ENCODE data around the gene EXOC2.

Gene EXOC2

DNA sequence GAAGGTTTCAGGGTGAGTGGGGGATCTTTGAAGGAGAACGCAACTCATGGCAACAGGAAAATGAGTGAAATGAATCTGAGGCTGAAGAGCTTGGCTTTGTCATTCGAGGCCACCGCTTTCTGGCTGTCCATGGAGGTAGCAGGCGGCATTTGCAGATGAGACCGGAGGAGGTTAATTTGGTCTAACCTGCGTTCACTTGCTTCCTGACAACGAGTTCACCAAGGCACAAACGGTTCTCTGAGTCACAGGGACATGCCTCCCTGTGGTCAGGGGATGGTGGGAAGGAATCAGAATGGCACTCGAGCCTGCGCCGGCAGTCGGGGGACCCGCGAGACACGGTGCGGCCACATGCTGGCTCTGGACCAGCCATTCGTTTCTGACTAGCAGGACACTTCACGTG, 226.4 kb downstream of the EXOC2 start:
- no peak for DNase-seq (ENCODE audit: low read depth in 2 of 2)

DNA sequence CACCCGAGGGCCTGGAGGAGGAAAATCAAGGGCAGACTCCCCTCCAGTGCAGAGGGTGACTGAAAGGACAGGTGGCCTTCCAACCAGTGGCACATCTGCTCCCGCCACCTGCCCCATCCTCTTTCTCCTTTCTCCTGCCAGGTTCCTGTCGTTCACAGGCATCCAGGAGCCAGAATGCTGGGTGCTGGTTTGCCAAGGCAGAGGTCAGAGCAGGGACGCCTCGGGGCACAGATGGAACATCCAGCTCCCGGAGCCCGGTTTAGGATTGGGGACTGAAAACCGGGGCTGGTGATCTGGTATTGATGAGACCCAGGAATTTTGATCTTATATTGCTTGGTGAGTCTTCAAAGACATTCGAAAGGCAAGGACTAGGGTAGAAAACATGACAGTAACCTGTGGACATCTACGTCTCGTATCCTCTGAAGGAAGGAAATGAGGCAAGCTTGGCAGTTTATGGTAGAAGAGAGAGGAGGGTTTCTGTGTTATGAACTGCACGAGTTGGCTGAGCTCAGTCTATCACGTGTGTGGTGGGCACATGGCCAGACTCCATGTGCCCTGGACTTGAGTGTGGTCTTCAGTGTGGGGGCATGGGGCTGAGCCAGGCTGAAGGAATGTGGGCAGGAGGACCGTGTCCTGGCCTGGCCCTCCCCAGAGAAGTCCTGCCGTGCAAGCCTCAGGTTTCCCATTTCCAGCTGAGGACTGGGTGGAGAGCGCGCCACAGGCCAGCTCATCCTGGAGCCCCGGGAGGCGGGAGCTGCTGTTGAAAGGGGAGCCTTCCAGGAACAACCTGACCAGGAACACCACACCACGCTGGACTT, 227.2 kb downstream of the EXOC2 start:
- no peak for DNase-seq (ENCODE audit: low read depth in 2 of 2)

DNA sequence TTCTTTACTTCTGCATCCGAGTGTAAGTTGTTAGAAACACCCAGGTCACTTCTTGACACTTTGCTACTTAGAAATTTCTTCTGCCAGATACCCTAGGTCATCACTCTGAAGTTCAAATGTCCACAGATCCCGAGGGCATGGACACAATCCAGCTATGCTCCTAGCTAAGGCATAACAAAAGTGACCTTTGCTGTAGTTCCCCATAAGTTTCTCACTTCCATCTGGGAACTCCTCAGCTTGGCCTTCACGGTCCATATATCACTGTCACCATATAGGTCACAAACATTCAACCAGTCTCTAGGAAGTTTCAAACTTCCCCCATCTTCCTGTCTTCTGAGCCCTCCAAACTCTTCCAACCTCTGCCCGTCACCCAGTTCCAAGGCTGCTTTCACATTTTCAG, 236.1 kb downstream of the EXOC2 start:
- no peak for DNase-seq (ENCODE audit: low read depth in 2 of 2)

- no peak for DNase-seq (ENCODE audit: low read depth in 2 of 2)
Measured at GRCh38 chr6:456358-456867, 236.5 kb downstream of the EXOC2 start.

DNA sequence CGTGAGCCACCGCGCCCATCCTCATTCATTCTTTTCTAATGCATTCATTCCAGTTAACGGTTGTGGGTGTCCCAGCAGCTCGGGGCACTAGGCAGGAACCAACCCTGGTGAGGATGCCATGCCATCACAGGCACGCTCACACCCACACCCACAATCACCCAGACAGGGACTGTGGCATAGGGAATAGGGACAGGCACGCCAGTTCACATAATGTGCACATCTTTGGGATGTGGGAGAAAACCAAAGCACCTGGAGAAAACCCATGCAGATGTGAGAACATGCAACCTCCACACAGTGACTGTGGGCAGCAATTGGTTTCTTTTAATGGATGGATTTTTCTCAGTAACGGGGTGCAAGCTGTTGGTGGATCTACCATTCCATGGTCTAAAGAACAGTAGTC, 237.1 kb downstream of the EXOC2 start:
- DNase-seq (ENCODE audit: low read depth in 2 of 2) = no peak

DNA sequence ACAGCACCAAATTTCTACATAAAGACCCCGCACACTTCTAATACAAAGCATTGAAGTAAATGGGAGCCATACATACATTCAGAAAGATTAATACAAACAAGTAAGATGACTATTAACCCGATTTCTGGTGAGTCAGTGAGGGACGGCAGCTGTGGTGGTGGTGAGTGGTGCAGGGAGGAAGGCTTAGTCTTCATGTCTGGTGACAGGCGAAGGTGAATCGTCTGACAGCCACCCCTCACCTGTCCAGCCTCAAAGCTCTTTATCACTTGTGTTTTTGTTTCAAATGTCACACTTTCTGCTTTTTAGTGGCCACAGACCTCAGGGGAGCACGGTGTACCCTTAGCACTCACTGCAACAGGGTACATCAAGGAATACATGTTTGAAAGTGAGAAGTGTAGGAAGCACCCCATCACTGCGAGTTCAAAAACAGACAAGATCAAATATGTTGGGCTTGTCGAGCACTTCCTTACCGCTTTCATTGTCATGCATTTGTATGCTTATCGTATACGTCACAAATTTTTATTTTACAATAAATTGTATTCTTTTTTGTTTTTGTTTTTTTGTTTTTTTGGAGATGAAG, 237.8 kb downstream of the EXOC2 start:
- peak; percentile 43 to 45 for DNase-seq (ENCODE audit: low read depth in 2 of 2)

DNA sequence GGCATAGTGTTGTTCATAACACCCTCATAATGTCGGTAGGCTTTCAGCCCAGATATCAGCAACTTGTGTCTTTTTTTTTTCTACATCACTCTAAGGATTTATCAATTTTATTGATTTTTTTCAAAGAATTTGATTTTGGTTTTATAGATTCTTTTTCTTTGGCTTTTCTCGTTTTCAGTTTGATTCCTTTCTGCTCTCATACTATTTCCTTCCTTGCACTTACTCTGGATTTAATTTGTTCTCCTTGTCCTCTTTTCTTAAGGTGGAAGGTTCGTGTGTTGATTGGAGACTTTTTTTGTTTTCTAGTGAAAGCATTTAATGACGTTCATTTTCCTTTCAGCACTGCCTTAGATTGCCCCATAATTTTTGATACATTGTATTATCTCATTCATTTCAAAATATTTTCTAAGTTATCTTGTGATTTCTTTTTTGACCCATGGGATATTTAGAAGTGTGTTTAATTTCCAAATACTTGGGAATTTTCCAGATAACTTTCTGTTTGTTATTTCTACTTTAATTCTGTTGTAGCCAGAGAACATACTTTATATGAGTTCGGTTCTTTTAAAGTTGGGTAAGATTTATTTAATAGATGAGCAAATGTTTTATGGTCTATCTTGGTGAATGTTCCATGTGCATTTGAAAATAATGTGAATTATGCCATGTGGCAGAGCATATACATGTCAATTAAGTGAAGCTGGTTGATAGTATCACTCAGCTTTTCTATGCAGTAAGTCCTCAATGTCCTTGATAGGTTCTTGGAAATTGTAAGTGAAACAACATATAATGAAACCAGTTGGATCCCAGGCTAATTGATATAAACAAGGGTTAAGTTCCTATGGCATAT, 238.6 kb downstream of the EXOC2 start:
- no peak for DNase-seq (ENCODE audit: low read depth in 2 of 2)

GRCh38 chr6:453152-453551, 239.8 kb downstream of the EXOC2 start:
- no peak for DNase-seq (ENCODE audit: low read depth in 2 of 2)

DNA sequence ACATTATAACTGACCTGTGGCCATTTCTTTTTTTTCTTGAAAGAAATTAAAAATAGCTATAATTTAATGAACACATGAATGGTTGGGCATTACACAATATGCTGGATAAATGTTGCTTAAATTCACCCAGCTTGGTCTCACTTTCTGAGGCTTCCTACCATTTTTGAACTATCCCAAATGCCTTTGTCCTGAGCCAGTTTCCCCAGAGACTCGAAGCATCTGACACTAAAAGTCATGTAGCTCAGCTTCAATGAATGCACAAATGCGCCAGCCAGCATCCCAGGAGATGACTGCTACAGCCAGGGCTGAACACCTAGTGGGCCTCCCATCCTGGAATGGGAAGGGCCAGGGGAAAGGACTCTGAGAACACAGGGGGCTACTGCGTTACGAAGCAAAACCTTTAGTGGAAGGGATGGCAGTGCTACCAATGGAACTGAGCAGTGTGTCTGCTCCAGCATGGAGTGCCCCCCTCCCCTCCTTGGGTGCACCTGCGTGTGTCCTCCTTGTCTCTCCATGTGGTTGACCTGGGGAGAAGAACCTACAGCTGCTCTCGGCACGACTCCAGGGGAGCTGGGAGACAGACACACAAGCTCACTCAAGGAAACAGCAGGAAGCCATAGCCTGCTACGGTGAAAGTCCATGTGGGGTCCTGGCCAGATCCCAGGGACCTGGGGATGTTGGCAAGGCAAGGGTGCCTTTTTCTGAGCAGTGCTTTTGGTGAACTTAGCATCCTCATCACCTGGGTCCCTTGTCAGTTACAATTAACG, 240.5 kb downstream of the EXOC2 start:
- DNase-seq (ENCODE audit: low read depth in 2 of 2) = no peak

GRCh38 chr6:451847-452246, 241.1 kb downstream of the EXOC2 start:
- no peak for DNase-seq (ENCODE audit: low read depth in 2 of 2)

DNA sequence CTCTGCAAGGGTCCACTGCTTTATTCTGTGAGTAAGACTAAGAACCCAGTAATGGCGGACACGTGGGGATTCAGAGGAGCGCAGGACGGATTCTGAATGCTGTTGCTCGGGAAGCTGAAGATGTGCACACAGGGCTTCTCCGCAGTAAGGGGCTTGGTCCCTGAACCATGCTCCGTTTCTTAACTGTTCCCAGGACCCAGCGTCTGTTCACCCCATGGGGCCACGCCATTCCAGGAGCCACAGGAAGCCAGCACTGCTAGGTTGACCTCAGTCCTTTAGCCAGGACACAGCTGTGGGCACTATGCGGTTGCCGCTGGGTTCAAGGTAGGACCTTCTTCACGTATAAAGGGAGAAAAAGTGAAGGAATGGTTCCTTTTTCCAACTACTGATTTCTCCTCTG, 241.6 kb downstream of the EXOC2 start:
- DNase-seq (ENCODE audit: low read depth in 2 of 2) = no peak

DNA sequence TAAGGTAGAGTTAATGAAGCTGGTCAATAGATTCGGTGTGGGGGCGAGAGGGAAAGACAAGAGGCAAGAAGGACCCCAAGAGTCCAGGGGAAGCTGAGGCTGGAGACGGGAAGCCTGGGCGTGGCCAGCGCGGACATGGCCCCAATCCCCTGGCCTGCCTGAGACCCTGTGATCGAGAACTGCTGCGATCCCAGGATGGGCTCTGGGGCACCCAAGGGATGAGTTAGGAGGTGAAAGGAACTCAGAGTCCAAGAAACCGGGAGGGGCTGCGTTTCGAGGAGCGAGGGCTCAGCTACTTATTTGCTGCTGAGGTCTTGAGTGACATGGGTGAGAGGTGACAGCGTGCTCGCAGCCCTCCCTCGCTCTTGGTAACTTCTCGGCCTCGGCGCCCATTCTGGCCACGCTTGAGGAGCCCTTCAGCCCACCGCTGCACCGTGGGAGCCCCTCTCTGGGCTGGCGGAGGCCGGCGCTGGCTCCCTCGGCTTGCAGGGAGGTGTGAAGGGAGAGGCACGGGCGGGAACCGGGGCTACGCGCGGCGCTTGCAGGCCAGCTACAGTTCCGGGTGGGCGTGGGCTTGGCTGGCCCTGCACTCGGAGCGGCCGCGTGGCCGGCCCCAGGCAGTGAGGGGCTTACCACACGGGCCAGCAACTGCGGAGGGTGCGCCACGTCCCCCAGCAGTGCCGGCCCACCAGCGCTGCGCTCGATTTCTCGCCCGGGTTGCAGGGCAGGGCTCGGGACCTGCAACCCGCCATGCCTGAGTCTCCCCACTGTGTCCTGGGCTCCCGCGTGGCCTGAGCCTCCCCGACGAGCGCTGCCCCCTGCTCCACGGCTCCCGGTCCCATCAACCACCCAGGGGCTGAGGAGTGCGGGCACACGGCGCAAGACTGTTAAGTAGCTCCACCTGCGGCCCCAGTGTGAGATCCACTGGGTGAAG, 243.2 kb downstream of the EXOC2 start:
- no peak for DNase-seq (ENCODE audit: low read depth in 2 of 2)

- no peak for DNase-seq (ENCODE audit: low read depth in 2 of 2)
Measured at GRCh38 chr6:449057-449430, 243.9 kb downstream of the EXOC2 start.

DNA sequence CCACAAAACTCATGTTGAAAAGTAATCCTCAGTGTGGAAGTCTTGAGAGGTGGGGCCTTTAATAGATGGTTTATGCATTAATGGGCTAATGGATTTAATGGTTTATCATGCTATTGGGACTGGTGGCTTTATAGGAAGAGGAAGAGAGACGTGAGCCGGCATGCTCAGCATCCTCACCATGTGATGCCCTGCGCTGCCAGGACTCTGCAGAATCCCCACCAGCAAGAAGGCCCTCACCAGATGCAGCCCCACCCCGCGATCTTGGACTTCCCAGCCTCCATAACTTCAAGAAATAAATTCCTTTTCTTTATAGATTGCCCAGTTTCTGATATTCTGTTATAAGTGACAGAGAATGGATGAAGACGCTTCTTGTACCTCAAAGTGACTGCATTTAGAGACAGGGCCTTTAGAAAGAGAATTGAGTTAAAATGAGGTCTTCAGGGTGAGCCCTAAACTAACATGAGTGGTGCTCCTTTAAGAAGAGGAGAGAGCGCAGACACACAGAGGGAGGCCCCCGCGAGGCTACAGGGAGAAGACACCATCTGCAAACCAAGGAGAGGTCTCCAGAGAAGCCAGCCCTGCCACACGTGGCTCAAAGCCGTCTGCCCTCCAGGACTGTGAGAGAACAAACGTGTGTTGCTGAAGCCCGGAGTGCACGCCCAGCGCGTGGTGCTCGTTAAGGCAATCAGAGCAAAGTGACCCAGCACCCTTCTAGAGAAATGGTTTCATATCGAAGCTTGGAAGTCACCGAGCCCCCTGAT, 244.5 kb downstream of the EXOC2 start:
- DNase-seq (ENCODE audit: low read depth in 2 of 2) = no peak

DNA sequence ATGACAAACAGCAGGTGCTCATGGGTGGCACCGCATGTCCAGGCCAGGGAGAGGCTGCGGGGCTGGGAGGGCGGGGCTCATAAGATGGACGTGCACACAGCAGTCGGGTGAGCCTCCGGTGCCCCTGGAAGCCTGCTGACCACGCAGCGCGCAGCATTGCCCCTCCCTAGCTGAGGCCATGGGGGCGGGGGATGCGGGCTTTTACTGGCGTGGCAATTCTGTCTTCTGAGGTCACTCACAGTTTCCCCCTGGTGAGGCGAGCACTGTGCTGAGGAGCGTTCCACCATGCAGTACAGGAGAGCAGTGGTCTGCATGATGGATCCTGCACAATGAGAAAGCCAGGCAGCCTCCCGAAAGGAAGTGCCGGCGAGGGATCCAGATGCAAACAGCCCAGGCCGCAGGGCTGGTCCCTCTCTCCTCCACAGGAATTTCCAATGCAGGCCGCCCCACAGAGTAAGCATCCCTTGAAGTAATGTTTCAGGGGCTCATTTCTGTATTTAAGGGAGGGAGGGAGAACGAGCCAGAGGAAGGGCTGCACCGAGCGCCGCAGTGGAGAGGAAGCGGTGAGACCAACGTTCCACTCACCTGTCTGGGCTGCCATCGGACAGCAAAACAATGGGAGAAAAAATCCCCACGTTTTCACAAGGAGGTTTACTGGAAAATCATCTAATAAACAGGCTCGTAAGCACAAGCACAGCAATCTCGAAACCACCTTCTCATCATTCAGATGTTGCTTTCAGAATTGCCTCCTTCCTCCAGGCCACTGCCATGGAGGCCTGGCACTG, 245.4 kb downstream of the EXOC2 start:
- peak in 1 of 2 donors; percentile 42 for DNase-seq (ENCODE audit: low read depth in 2 of 2)

DNA sequence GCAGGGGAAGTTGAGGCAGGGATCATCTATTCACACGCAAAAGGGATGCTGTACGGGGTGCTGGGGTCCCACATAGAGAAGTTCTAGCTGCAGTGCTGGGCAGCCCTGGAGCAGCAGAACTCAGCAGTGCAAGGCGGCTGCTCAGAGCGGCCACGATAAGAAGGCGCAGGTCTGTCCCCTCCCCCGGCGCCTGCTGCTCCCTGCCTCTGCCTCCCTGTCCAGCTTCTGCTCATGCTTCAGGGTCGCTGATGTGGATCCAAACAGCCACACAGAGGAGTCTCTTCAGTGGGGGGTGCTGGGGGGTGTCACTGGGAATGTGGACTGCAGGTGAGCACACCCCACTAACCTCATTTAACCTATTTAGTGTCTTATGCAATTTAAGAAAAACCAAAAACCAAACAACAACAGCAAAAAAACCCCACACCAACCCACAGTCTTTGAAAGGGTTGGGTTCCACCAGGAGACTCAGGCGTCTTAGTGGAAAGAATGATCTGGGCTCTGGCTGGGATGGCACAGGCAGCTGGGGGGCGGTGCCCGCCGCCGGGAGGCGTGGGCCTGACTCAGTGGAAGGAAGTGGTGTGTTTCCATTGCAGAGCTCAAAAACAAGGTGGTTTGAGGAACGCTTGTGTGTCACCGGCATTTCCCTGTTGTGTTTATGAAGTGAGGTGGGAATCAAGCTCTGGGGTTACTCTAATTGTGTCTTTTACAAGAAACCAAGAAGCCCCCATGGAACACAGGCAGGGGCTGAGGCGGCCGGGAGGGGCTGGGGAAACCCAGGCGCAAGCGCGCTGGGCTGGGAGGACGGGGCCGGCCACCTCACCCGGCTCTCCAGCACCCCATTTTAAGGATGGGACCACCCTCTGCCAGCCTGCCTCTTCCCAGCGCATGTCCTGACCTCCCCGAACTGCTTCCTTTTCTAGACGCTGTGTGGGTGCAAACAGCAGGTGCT, 246.2 kb downstream of the EXOC2 start:
- DNase-seq (ENCODE audit: low read depth in 2 of 2) = peak; percentile 89 to 90

DNA sequence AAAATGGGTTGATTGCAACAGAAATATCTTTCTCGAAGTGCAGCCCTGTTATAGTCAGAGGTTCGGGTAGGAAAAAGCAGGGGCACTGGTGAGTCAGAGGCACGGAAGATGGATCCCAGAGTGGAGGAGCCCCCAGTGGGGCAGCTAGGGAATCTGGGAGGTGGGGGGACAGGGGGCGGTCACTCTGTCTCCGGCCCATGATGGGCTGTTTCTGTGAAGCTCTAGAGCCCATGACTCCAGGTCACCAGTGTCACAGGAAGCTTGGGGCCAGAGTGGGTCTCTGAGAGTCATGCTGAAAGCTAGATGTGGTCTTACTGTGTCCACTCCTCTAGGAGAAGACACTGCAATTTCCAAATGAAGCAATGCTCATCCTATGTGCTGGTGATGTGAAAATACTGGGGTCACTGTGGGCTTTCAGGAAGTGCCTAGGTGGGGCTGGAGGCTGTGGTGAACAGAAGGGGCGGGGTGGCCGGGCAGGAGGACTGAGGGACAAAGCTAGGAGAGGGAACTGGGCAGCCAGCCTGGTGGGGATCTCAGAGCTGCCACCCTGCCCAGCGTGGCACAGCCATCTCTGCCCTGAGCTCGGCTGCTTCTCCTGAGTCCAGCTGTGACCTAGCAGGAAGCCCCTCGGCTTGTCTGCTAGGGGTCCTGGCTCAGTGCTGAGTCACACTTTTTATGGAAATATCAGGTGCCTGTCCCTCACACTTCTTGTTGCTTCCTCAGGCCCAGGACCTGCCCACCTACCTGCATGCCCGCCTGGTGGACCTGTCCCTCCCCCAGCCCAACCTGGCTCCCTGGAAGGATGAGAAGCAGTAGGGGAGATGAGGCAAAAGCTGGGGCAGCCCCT, 247.1 kb downstream of the EXOC2 start:
- DNase-seq (ENCODE audit: low read depth in 2 of 2) = no peak
